Gastrocnemius medialis (tissue), 4 donors: ENCODE results near the gene DLX4.

Source experiments
- CTCF ChIP-seq, 5 experiments: fragments of 450-650 bp in 3 of 5; fragments of 200-600 bp in 2 of 5; sonication (generic) in 2 of 5; IDR thresholded peaks in 4 of 5; conservative IDR thresholded peaks in 1 of 5; 1 replicate in 4 of 5; 2 replicates in 1 of 5; pipeline ENCODE4 v1.5.1; 2016 to 2019; ENCODE audit warnings: antibody characterized with exemption in 5 of 5, mild to moderate bottlenecking in 3 of 5, moderate library complexity in 3 of 5
- POLR2A ChIP-seq, 2 donors: fragments of 450-650 bp; IDR thresholded peaks; one replicate each; pipeline ENCODE4 v1.6.1; 2017; ENCODE audit warnings: antibody characterized with exemption in 2 of 2, mild to moderate bottlenecking in 2 of 2, moderate library complexity in 2 of 2

GRCh38 chr17:49980703-49981197 is 11.8 kb downstream of the DLX4 start:
- no peak for TF ChIP-seq CTCF (IDR thresholded peaks at IDR 0.05 in 4 of 5, conservative IDR thresholded peaks at IDR 0.05 in 1 of 5)
- no peak for TF ChIP-seq POLR2A (IDR thresholded peaks at IDR 0.05)
